IMR-90 (cell line): ENCODE results near the gene ZCCHC13. TPM values are rescaled to one million over a fixed set of nuclear protein-coding genes. Genes with fewer than 3 reads are reported as not detected.

Experiments
- ATAC-seq: fragments of 200-7000 bp; cut with Tn5 transposase; 2 replicates; pipeline ENCODE4 v1.9.1; 2020; ENCODE audit warnings: low read depth, mild to moderate bottlenecking, moderate library complexity
- BruUV-seq: library from RNA; stranded (reverse); fragments of 400-500 nt; replicated peaks from 2 replicates; lab custom pipeline; 2021; lab: Mats Ljungman, UMichigan
- CTCF ChIA-PET: fragments of 300-600 bp; formaldehyde crosslinking; extraction: SDS; loops from one replicate; lab custom pipeline; 2021; ENCODE audit warnings: antibody characterized with exemption; lab: Yijun Ruan, JAX
- POLR2A ChIA-PET: fragments of 300-600 bp; sonication (Branson Sonifier 250); formaldehyde crosslinking; loops from one replicate; lab custom pipeline; 2022; ENCODE audit warnings: antibody characterized with exemption; ENCODE audit not compliant: unreplicated experiment; lab: Charles Lee
- DNase-seq: peaks from one replicate; pipeline ENCODE4 v3.0.0; 2013
- H2AFZ ChIP-seq: replicated peaks from 2 replicates; pipeline ENCODE3; 2013; ENCODE audit warnings: low read length, mild to moderate bottlenecking; ENCODE audit not compliant: poor library complexity
- H2AK5ac ChIP-seq: 2 replicates; pipeline ENCODE4 v1.6.1; 2013; ENCODE audit warnings: low read depth, low read length, inconsistent platforms
- H2AK9ac ChIP-seq: replicated peaks from 2 replicates; pipeline ENCODE3; 2013; ENCODE audit warnings: mild to moderate bottlenecking, low read depth, low read length, moderate library complexity; ENCODE audit not compliant: poor library complexity
- H2BK120ac ChIP-seq: 2 replicates; pipeline ENCODE4 v1.6.1; 2013; ENCODE audit warnings: low read depth, low read length, inconsistent platforms
- H2BK15ac ChIP-seq: 3 replicates; pipeline ENCODE4 v1.6.1; 2013; ENCODE audit warnings: low read depth, low read length, inconsistent platforms
- H2BK20ac ChIP-seq: 2 replicates; pipeline ENCODE4 v1.6.1; 2013; ENCODE audit warnings: low read depth, mild to moderate bottlenecking, inconsistent platforms, low read length, moderate library complexity
- H2BK5ac ChIP-seq: 2 replicates; pipeline ENCODE4 v1.6.1; 2013; ENCODE audit warnings: mild to moderate bottlenecking, low read depth, low read length, inconsistent platforms; ENCODE audit not compliant: poor library complexity, severe bottlenecking
- H3K14ac ChIP-seq: replicated peaks from 2 replicates; pipeline ENCODE4 v1.6.1; 2013; ENCODE audit warnings: low read depth, low read length, inconsistent platforms
- H3K18ac ChIP-seq: 2 replicates; pipeline ENCODE4 v1.6.1; 2013; ENCODE audit warnings: low read depth, low read length, control low read depth
- H3K23ac ChIP-seq: 2 replicates; pipeline ENCODE4 v1.6.1; 2013; ENCODE audit warnings: low read depth, low read length, inconsistent platforms
- H3K27ac ChIP-seq: 2 replicates; pipeline ENCODE4 v1.5.1; 2013; ENCODE audit warnings: mild to moderate bottlenecking, control low read depth, low read length; ENCODE audit not compliant: insufficient read depth
- H3K27me3 ChIP-seq: 2 replicates; pipeline ENCODE4 v1.6.1; 2013; ENCODE audit warnings: low read length; ENCODE audit not compliant: control insufficient read depth, insufficient read depth
- H3K36me3 ChIP-seq: 2 replicates; pipeline ENCODE4 v1.6.1; 2013; ENCODE audit warnings: low read length, mixed read lengths; ENCODE audit not compliant: control insufficient read depth, insufficient read depth
- H3K4ac ChIP-seq: 2 replicates; pipeline ENCODE4 v1.6.1; 2013; ENCODE audit warnings: low read depth, low read length, inconsistent platforms
- H3K4me1 ChIP-seq: 2 replicates; pipeline ENCODE4 v1.6.1; 2013; ENCODE audit warnings: low read length, mixed read lengths; ENCODE audit not compliant: control insufficient read depth, insufficient read depth
- H3K4me2 ChIP-seq: 2 replicates; pipeline ENCODE4 v1.6.1; 2013; ENCODE audit warnings: low read depth, mild to moderate bottlenecking, control low read depth, low read length, moderate library complexity
- H3K4me3 ChIP-seq: 2 replicates; pipeline ENCODE4 v1.5.1; 2013; ENCODE audit warnings: low read depth, mild to moderate bottlenecking, control low read depth, low read length, moderate library complexity; ENCODE audit not compliant: insufficient read depth
- H3K56ac ChIP-seq: 2 replicates; pipeline ENCODE4 v1.6.1; 2013; ENCODE audit warnings: low read length, inconsistent platforms; ENCODE audit not compliant: insufficient read depth; ENCODE audit errors: extremely low read depth
- H3K79me1 ChIP-seq, 2 experiments: 2 replicates each; pipeline ENCODE4 v1.6.1; 2013; ENCODE audit warnings: low read length in 2 of 2, inconsistent platforms in 1 of 2, low read depth in 1 of 2
- H3K9ac ChIP-seq: 2 replicates; pipeline ENCODE4 v1.6.1; 2013; ENCODE audit warnings: low read depth, low read length, control low read depth
- H3K9me1 ChIP-seq: 2 replicates; pipeline ENCODE4 v1.6.1; 2013; ENCODE audit warnings: low read length, inconsistent platforms; ENCODE audit not compliant: insufficient read depth
- H3K9me3 ChIP-seq: 2 replicates; pipeline ENCODE4 v1.6.1; 2013; ENCODE audit warnings: low read length; ENCODE audit not compliant: control insufficient read depth, insufficient read depth
- H4K20me1 ChIP-seq: 2 replicates; pipeline ENCODE4 v1.6.1; 2013; ENCODE audit warnings: low read length, inconsistent platforms; ENCODE audit not compliant: insufficient read depth
- H4K5ac ChIP-seq: 2 replicates; pipeline ENCODE4 v1.6.1; 2013; ENCODE audit warnings: mild to moderate bottlenecking, low read depth, low read length, control low read depth
- H4K8ac ChIP-seq, 2 experiments: 2 replicates each; pipeline ENCODE4 v1.6.1; 2013; ENCODE audit warnings: low read depth in 2 of 2, low read length in 2 of 2, control low read depth in 1 of 2, inconsistent platforms in 1 of 2
- H4K91ac ChIP-seq: 2 replicates; pipeline ENCODE4 v1.6.1; 2013; ENCODE audit warnings: low read depth, low read length, inconsistent platforms; ENCODE audit not compliant: insufficient read depth
- BHLHE40 ChIP-seq: fragments of 150-350 bp; IDR thresholded peaks from 2 replicates; pipeline ENCODE4 v1.6.1; 2016; ENCODE audit warnings: mild to moderate bottlenecking, low read depth, low read length
- CEBPB ChIP-seq: IDR thresholded peaks from 2 replicates; pipeline ENCODE4 v1.6.1; 2012; ENCODE audit warnings: low read depth, low read length, improper control_type of control experiment
- CHD1 ChIP-seq: IDR thresholded peaks from 2 replicates; pipeline ENCODE4 v1.6.1; 2012; ENCODE audit warnings: low read depth, low read length, improper control_type of control experiment
- ELK1 ChIP-seq: fragments of 150-350 bp; IDR thresholded peaks from 2 replicates; pipeline ENCODE4 v1.6.1; 2016; ENCODE audit warnings: low read depth, mild to moderate bottlenecking, low read length, moderate library complexity, borderline replicate concordance
- FOS ChIP-seq: fragments of 150-350 bp; IDR thresholded peaks from 2 replicates; pipeline ENCODE4 v1.6.1; 2016; ENCODE audit warnings: low read depth, low read length
- MAFK ChIP-seq: IDR thresholded peaks from 2 replicates; pipeline ENCODE4 v1.6.1; 2012; ENCODE audit warnings: low read depth, low read length, improper control_type of control experiment
- MAZ ChIP-seq: IDR thresholded peaks from 2 replicates; pipeline ENCODE4 v1.6.1; 2012; ENCODE audit warnings: low read depth, mild to moderate bottlenecking, low read length, improper control_type of control experiment, moderate library complexity, borderline replicate concordance
- MXI1 ChIP-seq: IDR thresholded peaks from 2 replicates; pipeline ENCODE4 v1.6.1; 2012; ENCODE audit warnings: low read depth, mild to moderate bottlenecking, low read length, moderate library complexity, borderline replicate concordance
- NFE2L2 ChIP-seq: fragments of 150-350 bp; IDR thresholded peaks from 2 replicates; pipeline ENCODE4 v1.6.1; 2016; ENCODE audit warnings: low read depth, mild to moderate bottlenecking, low read length
- POLR2A ChIP-seq: IDR thresholded peaks from 2 replicates; pipeline ENCODE4 v1.6.1; 2012; ENCODE audit warnings: mild to moderate bottlenecking, low read depth, low read length
- RAD21 ChIP-seq: IDR thresholded peaks from 2 replicates; pipeline ENCODE4 v1.6.1; 2012; ENCODE audit warnings: low read length, improper control_type of control experiment
- RCOR1 ChIP-seq: IDR thresholded peaks from 2 replicates; pipeline ENCODE4 v1.6.1; 2012; ENCODE audit warnings: mild to moderate bottlenecking, low read length, improper control_type of control experiment; ENCODE audit not compliant: insufficient replicate concordance
- RFX5 ChIP-seq: IDR thresholded peaks from 2 replicates; pipeline ENCODE4 v1.8.0; 2012; ENCODE audit warnings: low read depth, mild to moderate bottlenecking, low read length, moderate library complexity
- SMC3 ChIP-seq: fragments of 150-350 bp; IDR thresholded peaks from 2 replicates; pipeline ENCODE4 v1.6.1; 2016; ENCODE audit warnings: low read depth, mild to moderate bottlenecking, antibody characterized with exemption, low read length, moderate library complexity
- WGBS, 2 experiments: methylation state at CpG; one replicate each; pipeline versions ENCODE4 v1.1.5 to v1.1.7; 2013; ENCODE audit warnings: missing lambda C conversion rate in 2 of 2; ENCODE audit not compliant: insufficient read length in 1 of 2; ENCODE audit errors: extremely low coverage in 2 of 2; 5-methylcytosine and 5-hydroxymethylcytosine counted together
- dilution Hi-C: fragments of 300-500 bp; cut with HindIII; formaldehyde crosslinking; loops from one replicate; pipeline ENCODE4 v1.14.3; 2018; ENCODE audit warnings: low sequenced_read_pairs; ENCODE audit not compliant: unreplicated experiment
- in situ Hi-C: fragments of 300-500 bp; cut with MboI; formaldehyde crosslinking; loops from 3 replicates; pipeline ENCODE4 v1.14.3; 2019; ENCODE audit warnings: low sequenced_read_pairs, inconsistent platforms, mixed read lengths
- intact Hi-C: fragments of 100-400 bp; cut with micrococcal nuclease; formaldehyde crosslinking; loops from 2 replicates; pipeline ENCODE4 v1.10.0; 2022
- polyA plus RNA-seq, 3 experiments: library from polyadenylated mRNA; depleted of rRNA; stranded (reverse); fragments of >200 nt; gene quantifications; 2 replicates each; pipeline ENCODE4 v1.2.3, GENCODE V29; 2012; ENCODE audit warnings: low replicate concordance in 1 of 3
- total RNA-seq: library from RNA; depleted of rRNA; stranded (reverse); fragments of >200 nt; gene quantifications from 2 replicates; pipeline ENCODE4 v1.2.3, GENCODE V29; 2012
- TF ChIP-seq, protein P1 (sequence below): fragments of 150-350 bp; IDR thresholded peaks from 2 replicates; pipeline ENCODE4 v1.6.1; 2017; ENCODE audit warnings: mild to moderate bottlenecking, antibody characterized with exemption, low read length, low read depth
- TF ChIP-seq, protein P2 (sequence below): conservative IDR thresholded peaks from 2 replicates; pipeline ENCODE4 v1.5.1; 2012; ENCODE audit warnings: mild to moderate bottlenecking, low read depth, low read length, improper control_type of control experiment

Gene ZCCHC13
- total and polyA plus RNA-seq, 2 of the 4 experiments (the other 2 are of a cell fraction): not detected

DNA sequence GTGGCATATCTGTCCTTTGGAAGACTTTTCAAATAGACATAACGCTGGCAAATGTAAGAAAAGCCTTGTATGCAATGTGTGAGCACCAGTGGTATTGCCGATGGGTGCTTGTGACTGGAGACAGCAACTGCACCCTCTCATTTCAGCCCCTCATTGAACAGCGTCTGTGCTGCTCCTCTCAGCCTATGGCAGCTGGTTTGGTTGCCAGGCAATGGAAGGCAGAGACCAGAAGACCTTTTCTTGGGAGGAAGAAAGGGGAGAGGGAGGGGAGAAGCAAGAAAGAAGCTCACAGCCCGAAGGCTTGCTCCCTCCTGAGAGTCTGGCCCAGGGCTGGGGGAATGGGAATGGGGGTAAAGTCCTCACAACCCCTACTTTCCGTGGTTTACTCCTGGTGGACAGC, 20.2 kb downstream of the ZCCHC13 start:
- Histone ChIP-seq H3K36me3 (no peaks in the 10 kb centered on the region), H4K20me1 (no peaks in the 10 kb centered on the region), H3K27ac (no peak overlapping the region), H4K91ac (no peak overlapping the region), H2BK5ac (no peak overlapping the region), H3K9ac (no peak overlapping the region), H3K18ac (no peak overlapping the region), H2BK20ac (no peak overlapping the region), H3K27me3 (peaks cover 29% of the 10 kb centered on the region), H3K9me3 (no peaks in the 10 kb centered on the region), H3K4ac (no peak overlapping the region), H2BK120ac (no peak overlapping the region), H3K56ac (no peak overlapping the region), H3K23ac (no peak overlapping the region), H3K9me1 (no peaks in the 10 kb centered on the region), H4K5ac (no peak overlapping the region), H2AK9ac (no peak overlapping the region), H3K4me1 (no peaks in the 10 kb centered on the region), H4K8ac (no peak overlapping the region), H3K79me1 (no peaks in the 10 kb centered on the region), H3K4me2 (no peak overlapping the region), H2BK15ac (no peak overlapping the region), H3K14ac (no peak overlapping the region), H2AFZ (no peak overlapping the region), H2AK5ac (no peak overlapping the region), H3K4me3 (no peak overlapping the region)
- ChIA-PET POLR2A (no interaction called here), CTCF (no interaction called here)
- no CpG with 5 or more reads among the region's 5 CpGs for WGBS, 2 experiments
- TF ChIP-seq RFX5 (no peak), NFE2L2 (no peak), BHLHE40 (no peak), RAD21 (no peak), FOS (no peak), ELK1 (no peak), MAFK (no peak), MXI1 (no peak), MAZ (no peak), SMC3 (no peak), CHD1 (no peak), CEBPB (no peak), RCOR1 (no peak), POLR2A (no peak)
- TF ChIP-seq, protein P1, sequence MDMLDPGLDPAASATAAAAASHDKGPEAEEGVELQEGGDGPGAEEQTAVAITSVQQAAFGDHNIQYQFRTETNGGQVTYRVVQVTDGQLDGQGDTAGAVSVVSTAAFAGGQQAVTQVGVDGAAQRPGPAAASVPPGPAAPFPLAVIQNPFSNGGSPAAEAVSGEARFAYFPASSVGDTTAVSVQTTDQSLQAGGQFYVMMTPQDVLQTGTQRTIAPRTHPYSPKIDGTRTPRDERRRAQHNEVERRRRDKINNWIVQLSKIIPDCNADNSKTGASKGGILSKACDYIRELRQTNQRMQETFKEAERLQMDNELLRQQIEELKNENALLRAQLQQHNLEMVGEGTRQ: no peak
- TF ChIP-seq, protein P2, sequence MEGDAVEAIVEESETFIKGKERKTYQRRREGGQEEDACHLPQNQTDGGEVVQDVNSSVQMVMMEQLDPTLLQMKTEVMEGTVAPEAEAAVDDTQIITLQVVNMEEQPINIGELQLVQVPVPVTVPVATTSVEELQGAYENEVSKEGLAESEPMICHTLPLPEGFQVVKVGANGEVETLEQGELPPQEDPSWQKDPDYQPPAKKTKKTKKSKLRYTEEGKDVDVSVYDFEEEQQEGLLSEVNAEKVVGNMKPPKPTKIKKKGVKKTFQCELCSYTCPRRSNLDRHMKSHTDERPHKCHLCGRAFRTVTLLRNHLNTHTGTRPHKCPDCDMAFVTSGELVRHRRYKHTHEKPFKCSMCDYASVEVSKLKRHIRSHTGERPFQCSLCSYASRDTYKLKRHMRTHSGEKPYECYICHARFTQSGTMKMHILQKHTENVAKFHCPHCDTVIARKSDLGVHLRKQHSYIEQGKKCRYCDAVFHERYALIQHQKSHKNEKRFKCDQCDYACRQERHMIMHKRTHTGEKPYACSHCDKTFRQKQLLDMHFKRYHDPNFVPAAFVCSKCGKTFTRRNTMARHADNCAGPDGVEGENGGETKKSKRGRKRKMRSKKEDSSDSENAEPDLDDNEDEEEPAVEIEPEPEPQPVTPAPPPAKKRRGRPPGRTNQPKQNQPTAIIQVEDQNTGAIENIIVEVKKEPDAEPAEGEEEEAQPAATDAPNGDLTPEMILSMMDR: no peak
- DNase-seq: no peak
- dilution Hi-C loops (no loop called here), intact Hi-C loops (no loop called here), in situ Hi-C loops (no loop called here)
- no peak for ATAC-seq
- BruUV-seq: no TSS peak
